GM18498 (cell line): Measurements from ENCODE around the gene ULBP3.
A peak's percentile ranks its signal among the peaks of the same experiment; 100 is the strongest.
"Not testable (repeated sequence)": the region's sequence is repeated elsewhere in the genome, so short reads cannot be mapped to it uniquely, and the experiment has no call there.

Source experiments
- ATAC-seq: cut with Tn5 transposase; IDR thresholded peaks from one replicate; pipeline ENCODE4 v1.9.1; 2021; ENCODE audit warnings: mild to moderate bottlenecking, moderate library complexity; ENCODE audit not compliant: unreplicated experiment

The ULBP3 gene

DNA sequence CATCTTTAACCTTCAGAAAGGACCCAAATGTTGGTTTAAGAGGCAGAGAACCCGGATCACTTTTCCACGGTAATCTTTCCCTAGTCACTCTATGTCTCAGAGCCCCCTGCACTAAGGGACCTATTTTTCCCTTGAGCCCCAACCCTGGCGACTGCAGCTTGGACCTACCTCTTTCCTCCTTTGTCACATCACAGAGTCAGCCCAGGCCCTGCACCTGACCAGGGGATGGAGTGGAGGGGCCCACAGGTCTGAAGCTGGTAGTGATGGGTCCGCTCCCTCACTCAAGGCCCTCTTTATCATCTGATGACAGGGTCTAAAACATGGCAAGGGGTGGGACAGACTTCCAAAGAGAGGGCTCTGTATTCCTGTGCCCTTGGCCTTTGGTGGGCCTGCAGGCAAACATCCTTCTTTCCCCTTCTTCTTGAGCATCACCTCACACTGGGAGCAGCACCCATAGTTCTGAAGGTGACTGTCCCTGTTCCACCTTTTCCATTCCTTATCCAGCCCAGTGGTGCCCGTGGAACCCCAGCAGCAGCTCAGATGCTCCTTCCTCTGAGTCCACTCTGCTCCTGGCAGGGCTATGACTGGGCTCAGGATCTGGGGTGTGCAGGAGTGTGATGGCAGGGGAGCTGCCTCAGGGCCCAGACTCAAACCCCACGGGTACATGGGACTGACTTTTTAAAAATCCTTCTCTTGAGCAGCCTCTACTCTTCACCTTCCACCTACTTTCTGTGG is 49.9 kb downstream of the ULBP3 start:
- ATAC-seq: no peak

DNA sequence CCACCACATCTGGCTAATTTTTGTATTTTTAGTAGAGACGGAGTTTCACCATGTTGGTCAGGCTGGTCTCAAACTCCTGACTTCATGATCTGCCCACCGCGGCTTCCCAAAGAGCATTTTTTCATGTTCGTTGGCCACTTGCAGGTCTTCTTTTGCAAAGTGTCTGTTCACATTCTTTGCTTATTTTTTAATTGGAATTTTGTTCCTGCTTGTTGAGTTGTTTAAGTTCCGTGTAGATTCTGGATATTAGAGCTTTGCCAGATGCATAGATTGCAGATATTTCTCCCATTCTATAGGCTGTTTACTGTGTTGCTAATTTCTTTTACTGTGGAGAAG is 51.8 kb downstream of the ULBP3 start:
- ATAC-seq: not testable (repeated sequence)

DNA sequence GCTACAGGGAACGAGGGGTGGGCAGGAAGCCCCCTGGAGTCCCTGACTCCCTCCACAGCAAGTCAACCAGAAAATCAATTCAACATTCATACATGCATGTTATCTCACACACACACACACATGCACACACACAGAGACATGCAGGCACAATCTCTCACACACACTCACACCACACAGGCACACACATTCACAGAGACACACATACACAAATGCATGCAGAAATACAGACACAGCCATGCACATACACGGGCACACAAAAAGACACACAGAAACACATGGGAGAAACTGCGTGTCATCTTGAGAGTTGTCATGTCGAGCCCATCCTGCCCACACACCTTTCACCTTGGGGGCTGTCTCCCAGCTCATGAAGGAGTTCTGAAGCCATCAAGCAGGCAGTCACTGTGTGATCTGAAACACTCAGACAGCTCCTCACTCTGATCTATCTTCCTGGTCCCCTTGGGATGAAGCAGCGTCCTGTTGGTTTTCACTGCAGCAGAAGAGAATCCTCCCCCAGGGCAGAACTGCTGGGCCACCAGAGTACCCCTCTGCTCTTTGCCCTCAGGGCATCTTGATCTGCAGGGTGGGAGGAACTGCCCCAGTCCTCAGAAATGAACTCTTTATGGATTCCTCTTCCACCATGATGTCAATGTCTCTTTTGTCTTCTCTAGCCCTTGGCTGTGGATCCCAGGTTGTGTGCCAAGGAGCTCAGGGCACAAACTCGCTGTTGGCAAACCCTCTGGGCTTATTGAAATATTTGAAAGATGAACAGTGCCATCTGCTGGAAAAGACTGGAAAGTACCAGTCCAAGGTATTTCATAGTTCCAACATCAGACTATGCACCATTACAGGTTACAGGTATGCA is 52.4 kb downstream of the ULBP3 start:
- ATAC-seq: peak; percentile 72

DNA sequence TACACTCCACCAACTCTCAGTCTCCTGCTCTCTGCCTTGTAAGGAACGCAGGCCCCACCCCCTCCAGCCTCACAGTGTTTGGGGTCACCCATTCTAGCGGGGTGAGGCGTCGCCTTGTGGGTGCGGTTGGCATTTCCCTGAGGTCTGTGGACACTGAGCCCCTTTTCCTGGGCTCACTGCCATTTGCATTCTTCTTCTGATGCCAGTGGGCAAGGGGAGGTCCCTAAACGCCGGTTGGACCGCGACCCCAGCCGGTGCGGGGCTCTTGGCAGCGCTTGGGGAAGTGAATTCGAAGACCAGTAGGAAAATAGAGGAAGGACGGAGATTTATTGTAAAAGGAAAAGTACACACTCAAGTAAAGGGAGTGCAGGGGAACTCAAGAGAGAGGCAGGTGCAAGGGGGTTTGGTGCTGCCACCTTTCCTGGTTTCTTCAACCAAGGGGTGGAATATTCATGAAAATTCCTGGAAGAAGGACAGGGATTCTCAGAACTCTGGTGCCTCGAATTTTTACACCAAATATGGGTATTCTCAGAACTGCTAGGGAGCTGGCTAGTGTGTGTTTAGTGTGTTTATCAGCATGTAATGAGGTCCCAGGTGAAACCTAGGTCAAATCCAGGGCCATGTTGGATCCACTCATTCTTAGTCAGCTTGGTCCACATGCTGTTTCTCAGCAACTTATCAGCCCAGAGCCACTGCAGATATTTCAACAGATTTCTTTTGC is 53.5 kb downstream of the ULBP3 start:
- not testable (repeated sequence) for ATAC-seq

DNA sequence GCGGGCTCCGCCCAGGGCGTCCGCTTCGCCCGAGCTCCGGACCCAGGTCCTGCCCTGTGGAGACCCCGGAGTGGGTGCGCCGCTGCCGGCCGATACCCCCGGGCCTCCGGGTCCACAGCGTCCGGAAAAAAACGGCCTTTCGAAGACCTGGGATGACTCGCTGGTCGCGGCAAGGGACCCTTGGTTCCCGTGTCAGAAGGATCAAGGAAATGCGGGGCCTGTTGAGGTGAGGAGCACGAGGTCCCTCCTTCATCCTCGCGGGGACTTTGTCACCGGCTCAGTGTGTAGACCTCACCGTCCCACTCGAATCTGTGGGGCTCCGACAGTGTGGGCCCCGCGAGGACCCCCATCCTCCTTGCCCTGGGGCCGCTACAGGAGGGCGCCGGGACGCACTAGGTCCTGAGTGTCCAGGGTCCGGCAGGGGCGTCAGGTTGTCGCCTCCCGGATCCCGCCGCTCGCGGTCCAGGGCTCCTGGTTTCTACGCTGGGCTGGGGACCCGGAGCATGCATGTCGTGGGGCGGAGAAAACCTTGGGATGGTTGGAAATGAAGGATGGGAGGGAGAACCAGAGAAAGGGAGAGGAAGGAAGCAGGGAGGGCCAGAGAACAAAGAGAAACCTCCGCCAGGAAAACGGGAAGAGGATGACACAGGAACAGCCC is 54.2 kb downstream of the ULBP3 start:
- not testable (repeated sequence) for ATAC-seq

DNA sequence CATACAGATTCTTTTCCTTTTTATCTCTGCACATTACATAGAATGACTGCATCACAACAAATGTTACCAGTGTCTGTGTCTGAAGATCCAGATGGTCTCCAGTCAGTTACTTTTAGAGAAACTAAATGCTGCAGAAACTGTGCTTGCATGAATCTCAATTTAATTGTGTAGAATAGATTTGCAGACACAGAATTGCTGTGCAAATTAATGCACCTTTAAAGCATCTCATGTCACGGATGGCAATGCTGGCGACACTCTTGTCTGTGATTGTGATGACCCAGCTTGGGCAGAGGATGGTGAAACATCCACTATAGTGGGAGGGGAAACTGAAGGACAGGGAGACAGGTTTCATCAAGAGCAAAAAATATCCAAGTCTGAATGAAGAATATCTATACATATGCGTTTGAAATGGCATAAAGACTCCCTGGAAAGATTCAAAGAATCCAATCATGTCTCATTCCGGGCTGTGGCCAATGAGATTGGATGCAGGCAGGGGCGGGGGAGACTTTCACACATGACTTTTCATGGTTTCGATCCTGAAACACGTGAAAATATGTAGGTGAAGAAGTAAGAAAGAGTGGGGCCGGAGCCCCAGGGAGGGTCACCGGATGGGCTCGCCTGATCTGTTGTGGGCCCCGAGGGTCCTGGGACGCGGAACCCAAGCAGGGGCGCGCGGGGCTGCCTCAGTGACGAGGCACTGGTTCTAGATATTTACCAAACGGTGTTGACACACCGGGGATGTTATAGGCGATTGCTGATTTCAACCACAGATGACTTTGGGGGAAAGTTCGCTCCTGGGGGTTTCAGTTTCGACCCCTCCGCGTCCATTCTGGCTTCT is 54.9 kb downstream of the ULBP3 start:
- ATAC-seq: not testable (repeated sequence)

DNA sequence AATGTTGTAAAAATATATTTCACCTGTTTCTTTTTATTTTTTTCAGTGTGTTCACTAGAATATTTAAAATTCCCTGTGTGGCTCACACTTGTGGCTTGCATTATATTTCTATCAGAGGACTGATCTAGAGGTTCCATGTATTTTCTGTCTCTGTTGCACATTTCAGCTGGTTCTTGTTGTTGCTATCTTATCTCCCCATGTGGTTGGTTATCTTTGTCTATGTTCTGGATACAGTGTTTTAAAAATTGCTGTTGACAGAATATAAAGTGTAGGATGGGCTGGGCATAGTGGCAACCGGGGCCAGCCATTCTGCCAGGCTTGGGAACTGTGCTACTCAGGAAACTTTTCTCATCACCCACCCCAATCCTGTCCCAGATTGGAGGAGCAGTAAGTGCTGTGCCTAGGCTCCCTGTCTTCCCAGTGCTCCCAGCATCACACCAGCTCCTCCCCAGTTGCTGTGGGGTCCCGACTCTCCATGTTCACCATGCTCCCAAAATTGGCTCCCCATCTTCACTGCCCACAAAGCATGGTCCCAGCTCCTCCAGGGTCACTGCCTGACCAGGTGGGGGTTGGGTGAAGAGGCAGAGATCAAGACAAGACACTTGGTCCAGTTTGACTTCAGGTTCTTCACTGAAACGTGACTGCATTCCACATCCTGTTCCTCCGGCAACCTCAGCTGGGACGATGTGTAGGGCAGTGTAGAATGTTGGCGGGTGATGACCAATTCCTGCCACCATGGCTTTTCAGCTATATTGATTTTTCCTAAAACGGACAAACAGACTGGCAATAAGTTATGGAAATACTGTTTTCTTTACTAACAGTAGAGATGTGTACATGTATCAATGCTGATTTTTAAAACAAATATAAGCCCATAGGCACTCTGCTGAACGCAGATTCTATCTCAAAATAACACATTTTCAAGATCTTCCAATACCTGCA is 55.8 kb downstream of the ULBP3 start:
- not testable (repeated sequence) for ATAC-seq
